ENCODE measurements around the gene SLC5A1. TPM values are rescaled to one million over a fixed set of nuclear protein-coding genes. Genes with fewer than 3 reads are reported as not detected.

SLC5A1 gene
- total and polyA plus RNA-seq, 2 donors (not counting 1 experiment from before 2014, with no cell fraction given): not detected

- Histone ChIP-seq H2AFZ (ENCODE audit: insufficient read depth, low read depth, low read length, poor library complexity, severe bottlenecking) (no peak overlapping the region), H3K79me2 (ENCODE audit: control insufficient read depth, insufficient read depth, low read length) (no peaks in the 10 kb centered on the region), H3K36me3 (replicated peaks in 1 of 2; ENCODE audit: control extremely low read depth in 1 of 2, control insufficient read depth in 1 of 2, extremely low read depth in 1 of 2, insufficient read depth in 2 of 2, low read length in 1 of 2) (no peaks in the 10 kb centered on the region), H3K4me3 (ENCODE audit: control extremely low read depth in 1 of 5, extremely low read depth in 1 of 5, insufficient read depth in 1 of 5, low read depth in 2 of 5, low read length in 4 of 5) (no peak overlapping the region), H3K9me3 (ENCODE audit: control extremely low read depth in 1 of 3, control insufficient read depth in 2 of 3, insufficient read depth in 1 of 3, low read length in 2 of 3) (no peaks in the 10 kb centered on the region), H3K9ac (ENCODE audit: low read length) (no peak overlapping the region), H4K20me1 (ENCODE audit: control insufficient read depth, insufficient read depth, low read length, poor library complexity, severe bottlenecking) (no peaks in the 10 kb centered on the region), H3K27me3 (replicated peaks in 1 of 4; ENCODE audit: control extremely low read depth in 1 of 4, control insufficient read depth in 3 of 4, insufficient read depth in 4 of 4, low read length in 3 of 4) (peaks cover 0 to 10% (median 4%) of the 10 kb centered on the region in 4 experiments), H3K4me2 (replicated peaks; ENCODE audit: low read depth, low read length, poor library complexity, severe bottlenecking) (no peak overlapping the region), H3K4me1 (ENCODE audit: control insufficient read depth in 2 of 2, insufficient read depth in 2 of 2, low read length in 2 of 2) (no peaks in the 10 kb centered on the region), H3K27ac (ENCODE audit: low read length in 2 of 2) (no peak overlapping the region)
- WGBS (ENCODE audit: insufficient coverage): 90% methylated on average over 5 of the region's 5 CpGs
- no peak overlapping the region for H3K27ac Mint-ChIP-seq
- TF ChIP-seq EZH2 (IDR thresholded peaks at IDR 0.05; ENCODE audit: borderline replicate concordance, insufficient read depth, low read depth, low read length, poor library complexity, severe bottlenecking) (no peak), CTCF (IDR thresholded peaks at IDR 0.05) (no peak)
- no peaks in the 10 kb centered on the region for H3K9me3 Mint-ChIP-seq (ENCODE audit: insufficient read depth)
- no peak for ATAC-seq (ENCODE audit: low read depth)
- peaks cover 3% of the 10 kb centered on the region for H3K27me3 Mint-ChIP-seq
- H3K4me1 Mint-ChIP-seq: no peaks in the 10 kb centered on the region
- intact Hi-C loops (cut with micrococcal nuclease): no loop called here
- H3K4me3 Mint-ChIP-seq: no peak overlapping the region
- DNase-seq: no peak
- POLR2A ChIA-PET: no interaction called here
- CTCF ChIA-PET: no interaction called here
Observed at GRCh38 chr22:32031466-32031865, 11.6 kb upstream of the SLC5A1 start.

- ChIA-PET POLR2A (no interaction called here), CTCF (no interaction called here)
- Mint-ChIP-seq H3K27ac (no peak overlapping the region), H3K27me3 (peaks cover 9% of the 10 kb centered on the region), H3K4me3 (no peak overlapping the region), H3K9me3 (ENCODE audit: insufficient read depth) (no peaks in the 10 kb centered on the region), H3K4me1 (no peaks in the 10 kb centered on the region)
- DNase-seq: no peak
- ATAC-seq (ENCODE audit: low read depth): no peak
- Histone ChIP-seq H4K20me1 (ENCODE audit: control insufficient read depth, insufficient read depth, low read length, poor library complexity, severe bottlenecking) (no peaks in the 10 kb centered on the region), H3K4me1 (ENCODE audit: control insufficient read depth in 2 of 2, insufficient read depth in 2 of 2, low read length in 2 of 2) (no peaks in the 10 kb centered on the region), H3K4me3 (ENCODE audit: control extremely low read depth in 1 of 5, extremely low read depth in 1 of 5, insufficient read depth in 1 of 5, low read depth in 2 of 5, low read length in 4 of 5) (no peak overlapping the region), H3K9ac (ENCODE audit: low read length) (no peak overlapping the region), H3K4me2 (replicated peaks; ENCODE audit: low read depth, low read length, poor library complexity, severe bottlenecking) (no peak overlapping the region), H3K9me3 (ENCODE audit: control extremely low read depth in 1 of 3, control insufficient read depth in 2 of 3, insufficient read depth in 1 of 3, low read length in 2 of 3) (no peaks in the 10 kb centered on the region), H3K27ac (ENCODE audit: low read length in 2 of 2) (no peak overlapping the region), H3K79me2 (ENCODE audit: control insufficient read depth, insufficient read depth, low read length) (no peaks in the 10 kb centered on the region), H3K27me3 (replicated peaks in 1 of 4; ENCODE audit: control extremely low read depth in 1 of 4, control insufficient read depth in 3 of 4, insufficient read depth in 4 of 4, low read length in 3 of 4) (peaks cover 0 to 12% (median 3%) of the 10 kb centered on the region in 4 experiments), H2AFZ (ENCODE audit: insufficient read depth, low read depth, low read length, poor library complexity, severe bottlenecking) (no peak overlapping the region), H3K36me3 (replicated peaks in 1 of 2; ENCODE audit: control extremely low read depth in 1 of 2, control insufficient read depth in 1 of 2, extremely low read depth in 1 of 2, insufficient read depth in 2 of 2, low read length in 1 of 2) (no peaks in the 10 kb centered on the region)
- WGBS (ENCODE audit: insufficient coverage): 76% methylated on average over 2 of the region's 5 CpGs
- intact Hi-C loops (cut with micrococcal nuclease): no loop called here
- TF ChIP-seq EZH2 (IDR thresholded peaks at IDR 0.05; ENCODE audit: borderline replicate concordance, insufficient read depth, low read depth, low read length, poor library complexity, severe bottlenecking) (no peak), CTCF (IDR thresholded peaks at IDR 0.05) (no peak)
Observed at GRCh38 chr22:32034275-32034674, 8.8 kb upstream of the SLC5A1 start.
